CD4-positive, alpha-beta T cell treated with Interleukin-17A for 4 hours (primary cell): Measurements from ENCODE around the gene SLC11A1.

Source experiments
- DNase-seq: peaks from one replicate; pipeline ENCODE4 v3.0.0-alpha.2; 2020; ENCODE audit warnings: mixed read lengths

SLC11A1 gene

GRCh38 chr2:218406209-218406948 is 24.3 kb downstream of the SLC11A1 start:
- DNase-seq = peak; percentile 98

GRCh38 chr2:218406949-218407618 is 25.0 kb downstream of the SLC11A1 start:
- peak; percentile 84 for DNase-seq

GRCh38 chr2:218407717-218408116 is 25.6 kb downstream of the SLC11A1 start:
- DNase-seq = no peak

GRCh38 chr2:218418321-218418716 is 36.2 kb downstream of the SLC11A1 start:
- no peak for DNase-seq

DNA sequence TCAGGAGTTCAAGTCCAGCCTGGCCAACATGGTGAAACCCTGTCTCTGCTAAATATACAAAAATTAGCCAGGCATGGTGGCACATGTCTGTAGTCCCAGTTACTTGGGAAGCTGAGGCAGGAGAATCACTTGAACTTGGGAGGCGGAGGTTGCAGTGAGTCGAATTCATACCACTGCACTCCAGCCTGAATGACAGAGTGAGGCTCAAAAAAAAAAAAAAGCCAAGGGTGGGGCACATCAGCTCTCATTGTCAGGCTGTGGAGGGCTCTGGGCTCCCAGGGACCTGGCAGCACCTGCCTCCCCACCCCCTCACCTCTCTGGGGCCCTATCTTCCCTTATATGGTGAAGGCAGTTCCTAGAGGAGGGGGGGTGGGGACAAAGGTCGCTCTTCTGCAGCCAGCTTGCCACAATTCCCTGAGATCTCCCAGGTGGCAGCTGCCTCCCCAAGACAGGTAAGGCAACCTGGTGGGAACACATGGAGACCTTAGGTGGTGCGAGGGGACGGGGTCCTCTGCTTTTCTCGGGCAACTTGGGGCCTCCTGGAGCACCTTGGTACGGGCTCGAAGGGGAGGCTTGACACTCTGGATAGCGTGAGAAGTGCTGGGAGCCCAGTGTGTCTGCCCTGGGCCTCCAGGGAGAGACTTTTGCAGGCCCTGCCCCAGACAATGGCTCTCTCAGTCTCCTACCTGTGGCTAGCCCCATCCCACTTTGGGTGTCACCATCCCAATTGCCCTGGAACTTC is 36.8 kb downstream of the SLC11A1 start, which contains the start of gene VIL1:
TSS of gene VIL1 (plus strand) at position 407 of the 742 bp plus-strand sequence. CDS start 4,656 bp downstream, outside the sequence.
- no peak for DNase-seq

- DNase-seq = no peak
Observed at GRCh38 chr2:218419630-218420216, 37.6 kb downstream of the SLC11A1 start.

GRCh38 chr2:218421027-218421426 is 39.0 kb downstream of the SLC11A1 start:
- no peak for DNase-seq

DNA sequence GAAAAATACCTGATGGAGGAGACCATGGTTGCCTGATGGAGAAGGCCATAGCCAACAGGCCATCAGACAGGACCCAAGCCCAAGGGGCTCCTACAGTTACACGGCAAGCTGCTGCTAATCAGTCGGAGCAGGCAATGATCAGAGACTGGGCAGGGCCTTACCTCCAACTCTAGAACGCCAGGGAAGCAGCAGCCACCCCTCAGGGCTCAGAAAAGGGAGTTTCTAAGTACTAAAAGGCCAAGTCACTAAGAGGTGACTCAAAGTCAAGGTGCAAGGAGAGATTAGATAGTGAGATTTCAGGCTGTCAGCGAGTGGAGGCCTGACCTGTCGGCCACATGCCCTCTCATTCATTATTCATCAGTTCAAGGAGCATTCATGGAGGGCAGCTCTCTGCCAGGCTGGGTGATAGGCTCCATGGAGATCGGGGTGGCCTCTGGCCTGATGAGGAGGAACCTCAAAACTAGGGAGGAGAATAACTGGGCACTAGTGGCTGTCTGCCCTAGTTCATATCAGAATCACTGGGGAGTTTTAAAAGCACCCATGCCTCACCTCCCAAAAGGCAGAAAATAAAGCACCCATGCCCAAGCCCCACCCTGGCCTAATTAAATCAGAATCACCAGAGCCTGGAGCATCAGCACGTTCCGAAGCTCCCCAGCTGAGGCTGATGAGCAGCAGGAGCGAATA is 40.5 kb downstream of the SLC11A1 start:
- DNase-seq = no peak

GRCh38 chr2:218423584-218423983 is 41.5 kb downstream of the SLC11A1 start:
- no peak for DNase-seq

- no peak for DNase-seq
Observed at GRCh38 chr2:218425531-218425930, 43.5 kb downstream of the SLC11A1 start.

DNA sequence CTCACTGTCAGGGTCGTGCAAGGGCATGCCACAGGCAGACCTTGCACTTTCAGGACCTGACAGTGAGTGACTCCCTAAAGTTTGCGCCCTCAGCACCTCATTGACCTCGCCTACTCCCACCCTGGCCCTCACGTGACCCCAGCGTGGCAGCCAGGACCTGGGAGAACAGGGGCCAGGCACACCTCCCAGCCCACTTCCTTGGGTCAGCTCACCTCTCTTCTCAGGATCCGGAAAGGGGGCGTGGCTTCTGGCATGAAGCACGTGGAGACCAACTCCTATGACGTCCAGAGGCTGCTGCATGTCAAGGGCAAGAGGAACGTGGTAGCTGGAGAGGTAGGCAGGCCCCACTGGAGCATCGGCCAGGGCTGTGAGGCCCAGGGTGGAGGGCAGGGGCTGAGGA is 45.7 kb downstream of the SLC11A1 start:
- DNase-seq = no peak

GRCh38 chr2:218428846-218429558 is 46.9 kb downstream of the SLC11A1 start:
- no peak for DNase-seq

DNA sequence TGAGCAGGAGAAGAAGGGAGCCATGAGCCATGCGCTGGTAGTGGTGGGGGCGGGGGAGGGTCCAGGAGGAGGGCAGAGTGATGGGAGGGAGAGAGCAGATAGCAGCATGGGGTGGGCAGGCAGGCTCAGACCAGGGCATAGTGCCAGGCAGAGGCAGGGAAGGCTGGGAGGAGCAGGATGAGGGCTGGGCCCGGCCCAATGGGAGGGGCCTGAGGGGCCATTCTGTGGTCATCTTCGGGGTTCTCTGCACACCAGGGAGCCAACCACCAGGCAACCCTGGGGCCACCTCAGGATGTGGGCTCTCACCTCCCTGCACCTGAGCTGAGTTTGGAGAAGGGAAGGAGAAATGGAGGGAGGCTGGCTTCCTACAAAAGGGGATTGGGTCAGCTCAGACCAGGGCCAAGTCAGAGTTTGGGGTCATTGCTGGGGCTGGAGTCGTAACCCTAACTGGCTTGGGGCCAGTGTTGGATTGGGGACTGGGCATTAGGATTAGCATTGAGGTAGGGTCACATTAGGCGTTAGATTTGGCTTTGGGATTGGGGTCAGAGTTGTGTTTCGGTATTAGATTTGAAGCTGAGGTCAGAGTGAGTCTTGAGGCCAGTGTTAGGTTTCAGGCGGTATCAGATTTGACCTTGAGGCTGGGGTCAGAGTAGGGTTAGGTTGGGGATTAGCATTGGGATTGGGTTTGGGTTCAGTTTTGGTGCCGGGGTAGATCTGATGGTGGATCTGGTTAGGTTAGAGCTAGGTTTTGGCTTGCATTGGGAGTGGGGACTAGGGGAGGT is 48.0 kb downstream of the SLC11A1 start:
- DNase-seq = no peak

DNA sequence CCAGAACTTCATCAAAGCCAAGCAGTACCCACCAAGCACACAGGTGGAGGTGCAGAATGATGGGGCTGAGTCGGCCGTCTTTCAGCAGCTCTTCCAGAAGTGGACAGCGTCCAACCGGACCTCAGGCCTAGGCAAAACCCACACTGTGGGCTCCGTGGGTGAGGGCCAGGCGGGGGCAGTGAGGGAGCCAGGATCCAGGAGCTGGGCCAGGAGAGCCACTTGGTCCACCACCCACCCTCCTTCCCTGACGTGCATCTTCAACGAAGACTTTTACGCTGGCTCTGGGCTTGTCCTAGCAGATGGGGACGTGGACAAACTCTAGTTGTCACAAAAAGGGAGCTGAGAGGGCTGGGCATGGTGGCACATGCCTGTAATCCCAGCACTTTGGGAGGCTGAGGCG is 48.6 kb downstream of the SLC11A1 start:
- no peak for DNase-seq

DNA sequence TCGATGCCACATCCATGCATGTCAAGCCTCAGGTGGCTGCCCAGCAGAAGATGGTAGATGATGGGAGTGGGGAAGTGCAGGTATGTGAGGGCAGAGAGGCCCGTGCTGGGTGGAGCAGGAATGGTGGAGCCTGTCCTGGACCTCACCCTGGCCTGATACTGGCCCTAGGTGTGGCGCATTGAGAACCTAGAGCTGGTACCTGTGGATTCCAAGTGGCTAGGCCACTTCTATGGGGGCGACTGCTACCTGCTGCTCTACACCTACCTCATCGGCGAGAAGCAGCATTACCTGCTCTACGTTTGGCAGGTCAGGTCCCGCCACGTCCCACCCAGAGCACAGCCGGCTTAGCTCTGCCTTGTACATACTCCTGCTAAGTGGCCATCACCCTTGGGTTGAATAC is 49.8 kb downstream of the SLC11A1 start:
- no peak for DNase-seq

GRCh38 chr2:218432676-218433365 is 50.7 kb downstream of the SLC11A1 start:
- DNase-seq = no peak

DNA sequence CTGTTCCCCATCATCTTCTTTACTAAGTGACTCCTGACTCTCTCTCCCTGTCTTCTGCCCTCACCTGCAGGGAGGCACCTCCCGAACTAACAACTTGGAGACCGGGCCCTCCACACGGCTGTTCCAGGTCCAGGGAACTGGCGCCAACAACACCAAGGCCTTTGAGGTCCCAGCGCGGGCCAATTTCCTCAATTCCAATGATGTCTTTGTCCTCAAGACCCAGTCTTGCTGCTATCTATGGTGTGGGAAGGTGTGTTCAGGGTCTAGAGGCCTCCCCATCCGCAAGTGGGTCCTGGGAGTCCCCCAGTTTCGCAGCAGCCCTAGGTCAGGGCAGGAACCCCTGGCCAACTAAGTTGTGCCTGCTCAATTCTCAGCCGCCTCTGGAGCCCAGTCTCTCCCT is 52.4 kb downstream of the SLC11A1 start:
- DNase-seq = no peak

- no peak for DNase-seq
Observed at GRCh38 chr2:218435003-218435982, 53.2 kb downstream of the SLC11A1 start.

DNA sequence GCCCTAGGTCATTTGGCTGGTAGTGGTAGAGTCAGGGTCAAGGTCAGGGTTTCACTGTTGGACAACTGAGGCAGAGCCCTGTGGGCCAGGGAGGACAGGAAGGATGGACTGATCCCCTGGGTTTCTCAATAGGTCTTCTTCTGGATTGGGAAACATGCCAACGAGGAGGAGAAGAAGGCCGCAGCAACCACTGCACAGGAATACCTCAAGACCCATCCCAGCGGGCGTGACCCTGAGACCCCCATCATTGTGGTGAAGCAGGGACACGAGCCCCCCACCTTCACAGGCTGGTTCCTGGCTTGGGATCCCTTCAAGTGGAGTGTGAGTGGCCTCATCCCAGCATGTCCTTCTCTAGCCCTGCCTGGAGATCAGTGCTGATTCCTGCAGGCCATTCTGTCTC is 54.9 kb downstream of the SLC11A1 start:
- no peak for DNase-seq
